Tibial nerve (tissue), 4 donors: ENCODE data around the gene SNX11. TPM values are rescaled to one million over a fixed set of nuclear protein-coding genes. Genes with fewer than 3 reads are reported as not detected.

ENCODE experiments used
- DNase-seq, 2 donors: peaks; one replicate each; pipeline ENCODE4 v3.0.0-alpha.2; 2019; ENCODE audit warnings: low spot score in 2 of 2
- H3K27ac ChIP-seq, 4 donors: fragments of 200-600 bp; sonication (generic) in 3 of 4; one replicate each; pipeline ENCODE4 v1.5.1; 2017 to 2019; ENCODE audit warnings: mild to moderate bottlenecking in 1 of 4
- H3K27me3 ChIP-seq, 2 donors: fragments of 200-600 bp; sonication (generic) in 1 of 2; one replicate each; pipeline versions ENCODE4 v1.5.1 to v1.6.0; 2017 to 2019
- H3K36me3 ChIP-seq, 3 donors: fragments of 200-600 bp; sonication (generic); one replicate each; pipeline ENCODE4 v1.5.1; 2018 to 2019
- H3K4me1 ChIP-seq, 4 donors: fragments of 200-600 bp; sonication (generic) in 3 of 4; one replicate each; pipeline ENCODE4 v1.5.1; 2017 to 2019
- H3K4me3 ChIP-seq, 4 donors: fragments of 200-600 bp; sonication (generic) in 3 of 4; one replicate each; pipeline ENCODE4 v1.5.1; 2017 to 2019; ENCODE audit warnings: mild to moderate bottlenecking in 1 of 4, moderate library complexity in 1 of 4
- H3K9me3 ChIP-seq, 4 donors: fragments of 200-600 bp; sonication (generic) in 3 of 4; one replicate each; pipeline ENCODE4 v1.5.1; 2017 to 2019
- EP300 ChIP-seq, 2 donors: sonication (generic); formaldehyde crosslinking; IDR thresholded peaks; one replicate each; pipeline ENCODE4 v1.6.1; 2017; ENCODE audit warnings: antibody characterized with exemption in 2 of 2, mild to moderate bottlenecking in 1 of 2
- POLR2A ChIP-seq, 2 donors: fragments of 450-650 bp; IDR thresholded peaks; one replicate each; pipeline ENCODE4 v1.6.1; 2017; ENCODE audit warnings: antibody characterized with exemption in 2 of 2, mild to moderate bottlenecking in 2 of 2, moderate library complexity in 2 of 2
- WGBS, 2 donors: methylation state at CpG; one replicate each; pipeline ENCODE4 v1.1.5; 2018; 5-methylcytosine and 5-hydroxymethylcytosine counted together
- total RNA-seq, 4 donors: library from RNA; depleted of rRNA; stranded (reverse); fragments of >200 nt; gene quantifications; one replicate each; pipeline ENCODE4 v1.1.0, GENCODE V29; 2016
- TF ChIP-seq, protein P1 (sequence below), 5 experiments: fragments of 200-600 bp in 3 of 5; fragments of 450-650 bp in 2 of 5; sonication (generic) in 3 of 5; IDR thresholded peaks; one replicate each; pipeline ENCODE4 v1.5.1; 2016 to 2019; ENCODE audit warnings: antibody characterized with exemption in 5 of 5, mild to moderate bottlenecking in 3 of 5, moderate library complexity in 2 of 5

The SNX11 gene
- total RNA-seq, 4 donors from 2014 or later = 10.0 to 17.2 (median 16.2) TPM

- TF ChIP-seq, protein P1, sequence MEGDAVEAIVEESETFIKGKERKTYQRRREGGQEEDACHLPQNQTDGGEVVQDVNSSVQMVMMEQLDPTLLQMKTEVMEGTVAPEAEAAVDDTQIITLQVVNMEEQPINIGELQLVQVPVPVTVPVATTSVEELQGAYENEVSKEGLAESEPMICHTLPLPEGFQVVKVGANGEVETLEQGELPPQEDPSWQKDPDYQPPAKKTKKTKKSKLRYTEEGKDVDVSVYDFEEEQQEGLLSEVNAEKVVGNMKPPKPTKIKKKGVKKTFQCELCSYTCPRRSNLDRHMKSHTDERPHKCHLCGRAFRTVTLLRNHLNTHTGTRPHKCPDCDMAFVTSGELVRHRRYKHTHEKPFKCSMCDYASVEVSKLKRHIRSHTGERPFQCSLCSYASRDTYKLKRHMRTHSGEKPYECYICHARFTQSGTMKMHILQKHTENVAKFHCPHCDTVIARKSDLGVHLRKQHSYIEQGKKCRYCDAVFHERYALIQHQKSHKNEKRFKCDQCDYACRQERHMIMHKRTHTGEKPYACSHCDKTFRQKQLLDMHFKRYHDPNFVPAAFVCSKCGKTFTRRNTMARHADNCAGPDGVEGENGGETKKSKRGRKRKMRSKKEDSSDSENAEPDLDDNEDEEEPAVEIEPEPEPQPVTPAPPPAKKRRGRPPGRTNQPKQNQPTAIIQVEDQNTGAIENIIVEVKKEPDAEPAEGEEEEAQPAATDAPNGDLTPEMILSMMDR (IDR thresholded peaks at IDR 0.05) = peak; percentile 74 to 85 (median 75)
- no peak for TF ChIP-seq EP300 (IDR thresholded peaks at IDR 0.05)
- Histone ChIP-seq H3K36me3 (peaks cover 0 to 9% (median 0%) of the 10 kb centered on the region in 3 donors), H3K27me3 (no peaks in the 10 kb centered on the region), H3K4me3 (no peak overlapping the region), H3K27ac (no peak overlapping the region), H3K4me1 (peaks cover 0 to 20% (median 0%) of the 10 kb centered on the region in 4 donors), H3K9me3 (no peaks in the 10 kb centered on the region)
- 34 to 36% methylated on average over 4 of the region's 4 CpGs for WGBS, 2 donors
- peak in 1 of 2 donors; percentile 88 for DNase-seq
These were observed 23.8 kb downstream of the SNX11 start for GRCh38 chr17:48131216-48131824.

DNA sequence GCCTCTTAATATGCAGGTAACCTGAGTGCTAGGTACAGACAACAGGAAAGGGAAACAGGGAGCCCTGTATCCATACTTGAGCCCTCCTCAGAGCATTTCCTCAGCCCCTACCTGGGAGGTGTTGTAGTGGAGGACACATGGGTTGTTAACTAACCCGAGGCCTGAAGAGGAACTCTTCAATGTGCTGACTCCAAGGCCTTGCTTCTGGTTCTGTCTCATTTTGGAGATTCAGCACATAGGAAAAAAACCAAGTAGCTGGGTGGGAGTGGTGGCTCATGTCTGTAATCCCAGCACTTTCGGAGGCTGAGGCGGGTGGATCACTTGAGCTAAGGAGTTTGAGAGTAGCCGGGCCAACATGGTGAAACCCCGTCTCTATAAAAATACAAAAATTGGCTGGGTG, 24.8 kb downstream of the SNX11 start:
- Histone ChIP-seq H3K9me3 (no peaks in the 10 kb centered on the region), H3K36me3 (no peaks in the 10 kb centered on the region), H3K4me1 (peaks cover 0 to 10% (median 0%) of the 10 kb centered on the region in 4 donors), H3K27ac (peak overlapping the region in 1 of 4 donors; percentile 26), H3K27me3 (no peaks in the 10 kb centered on the region), H3K4me3 (no peak overlapping the region)
- TF ChIP-seq EP300 (IDR thresholded peaks at IDR 0.05) (no peak), POLR2A (IDR thresholded peaks at IDR 0.05) (no peak)
- TF ChIP-seq, protein P1 (IDR thresholded peaks at IDR 0.05) = no peak
- no peak for DNase-seq
- 69 to 81% methylated on average over 5 of the region's 5 CpGs for WGBS, 2 donors

GRCh38 chr17:48134912-48135480, 27.4 kb downstream of the SNX11 start:
- no peaks in the 10 kb centered on the region for H3K9me3 ChIP-seq
- 83 to 89% methylated on average over 3 of the region's 3 CpGs for WGBS, 2 donors
- TF ChIP-seq EP300 (IDR thresholded peaks at IDR 0.05) (no peak), POLR2A (IDR thresholded peaks at IDR 0.05) (no peak)
- TF ChIP-seq, protein P1 (IDR thresholded peaks at IDR 0.05) = no peak
- H3K4me1 ChIP-seq = peaks cover 0 to 7% (median 0%) of the 10 kb centered on the region in 4 donors
- H3K36me3 ChIP-seq = no peaks in the 10 kb centered on the region
- no peak for DNase-seq
- H3K27me3 ChIP-seq = no peaks in the 10 kb centered on the region
- no peak overlapping the region for H3K4me3 ChIP-seq
- H3K27ac ChIP-seq = no peak overlapping the region

DNA sequence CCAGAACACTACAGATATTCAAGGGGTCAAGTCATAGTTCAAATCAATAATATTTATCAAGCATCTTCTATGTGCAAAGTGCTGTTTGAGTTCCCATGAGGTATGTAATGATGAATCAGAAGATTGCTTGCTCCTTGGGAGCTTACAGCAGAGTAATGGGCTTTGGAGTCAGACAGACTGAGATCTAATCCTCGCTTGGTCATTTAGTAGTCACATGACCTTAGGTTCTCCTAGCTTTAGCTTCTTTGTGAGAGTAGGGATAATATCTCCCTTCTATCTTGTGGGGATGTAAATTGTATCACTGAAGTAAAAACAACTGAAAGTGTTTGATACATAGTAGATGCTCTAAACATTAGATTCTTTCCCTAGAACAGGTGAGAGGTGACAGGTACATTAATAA, 30.1 kb downstream of the SNX11 start:
- Histone ChIP-seq H3K9me3 (no peaks in the 10 kb centered on the region), H3K27me3 (no peaks in the 10 kb centered on the region), H3K4me1 (no peaks in the 10 kb centered on the region), H3K4me3 (no peak overlapping the region), H3K36me3 (no peaks in the 10 kb centered on the region), H3K27ac (no peak overlapping the region)
- TF ChIP-seq EP300 (IDR thresholded peaks at IDR 0.05) = no peak
- TF ChIP-seq POLR2A (IDR thresholded peaks at IDR 0.05) = no peak
- TF ChIP-seq, protein P1 (IDR thresholded peaks at IDR 0.05) = no peak
- 60 to 62% methylated on average over 1 of the region's 1 CpG for WGBS, 2 donors
- DNase-seq = no peak

DNA sequence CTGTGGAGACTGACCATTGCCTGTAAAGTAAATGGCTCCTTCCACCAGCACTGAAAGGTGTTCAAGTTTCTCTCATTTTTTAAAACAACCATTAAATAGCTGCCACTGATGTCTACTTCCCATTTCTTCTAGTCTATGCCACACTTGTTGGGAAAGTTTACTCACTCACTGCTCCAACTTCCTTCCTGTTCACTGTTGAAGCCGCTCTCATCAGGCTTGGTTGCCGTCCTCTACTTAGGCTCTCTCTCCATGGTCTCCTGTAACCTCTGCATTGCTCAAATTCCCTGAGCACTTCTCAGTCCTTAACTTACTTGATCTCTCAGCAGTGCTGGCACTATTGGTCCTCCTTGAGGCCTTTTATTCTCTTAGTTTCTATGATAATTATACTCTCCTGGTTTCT, 32.4 kb downstream of the SNX11 start:
- no peaks in the 10 kb centered on the region for H3K36me3 ChIP-seq
- TF ChIP-seq POLR2A (IDR thresholded peaks at IDR 0.05) (no peak), EP300 (IDR thresholded peaks at IDR 0.05) (peak in 1 of 2 donors; percentile 36)
- TF ChIP-seq, protein P1 (IDR thresholded peaks at IDR 0.05) = no peak
- WGBS, 2 donors = 42 to 52% methylated on average over 2 of the region's 2 CpGs
- no peak for DNase-seq
- no peak overlapping the region for H3K4me3 ChIP-seq
- peaks cover 0 to 6% of the 10 kb centered on the region in 2 donors for H3K27me3 ChIP-seq
- peak overlapping the region in 1 of 4 donors; percentile 11 for H3K27ac ChIP-seq
- no peaks in the 10 kb centered on the region for H3K4me1 ChIP-seq
- no peaks in the 10 kb centered on the region for H3K9me3 ChIP-seq
